Endothelial cell of umbilical vein (primary cell): ENCODE results near the gene PRICKLE3. TPM values are rescaled to one million over a fixed set of nuclear protein-coding genes. Genes with fewer than 3 reads are reported as not detected.

Experiments used
- Bru-seq: library from RNA; stranded (reverse); fragments of 400-500 nt; gene quantifications from one replicate; lab custom pipeline; 2021; lab: Mats Ljungman, UMichigan
- BruChase-seq, 2 experiments: library from RNA; stranded (reverse); fragments of 400-500 nt; gene quantifications; one replicate each; lab custom pipeline; 2021; lab: Mats Ljungman, UMichigan
- BruUV-seq: library from RNA; stranded (reverse); fragments of 400-500 nt; replicated peaks from 2 replicates; lab custom pipeline; 2021; lab: Mats Ljungman, UMichigan
- CTCF ChIA-PET: fragments of 300-600, 350-600 bp; sonication (Branson Sonifier 250); formaldehyde crosslinking; loops from one replicate; lab custom pipeline; 2021; ENCODE audit warnings: antibody characterized with exemption, inconsistent platforms; lab: Charles Lee
- POLR2A ChIA-PET: fragments of 300-600, 350-600 bp; sonication (Branson Sonifier 250); formaldehyde crosslinking; loops from one replicate; lab custom pipeline; 2021; ENCODE audit warnings: antibody characterized with exemption, inconsistent platforms; lab: Charles Lee
- DNase-seq: peaks from one replicate; pipeline ENCODE4 v3.0.0-alpha.2; 2011; ENCODE audit warnings: low read depth, low spot score
- FAIRE-seq: peaks from 2 replicates; lab custom pipeline; 2011; peaks lifted over from hg19 to GRCh38; lab: Jason Lieb, UNC
- H2AFZ ChIP-seq: 2 replicates; pipeline ENCODE4 v1.6.0; 2012; ENCODE audit warnings: low read depth, low read length, control low read depth, inconsistent platforms
- H3K27ac ChIP-seq: 2 replicates; pipeline ENCODE4 v1.5.1; 2011; ENCODE audit warnings: low read depth, mild to moderate bottlenecking, control low read depth, low read length, moderate library complexity; ENCODE audit not compliant: insufficient read depth
- H3K27me3 ChIP-seq, 2 experiments: 2 replicates each; pipeline versions ENCODE4 v1.6.0 to v1.6.1; 2011; ENCODE audit warnings: low read length in 2 of 2, mixed read lengths in 1 of 2; ENCODE audit not compliant: control insufficient read depth in 2 of 2, insufficient read depth in 2 of 2
- H3K36me3 ChIP-seq, 2 experiments: 2 replicates in 1 of 2; 3 replicates in 1 of 2; pipeline ENCODE4 v1.5.1; 2011; ENCODE audit warnings: low read length in 2 of 2, mild to moderate bottlenecking in 1 of 2, moderate library complexity in 1 of 2; ENCODE audit not compliant: control insufficient read depth in 2 of 2, insufficient read depth in 2 of 2; ENCODE audit errors: extremely low read depth in 1 of 2
- H3K4me1 ChIP-seq: 3 replicates; pipeline ENCODE4 v1.5.1; 2011; ENCODE audit warnings: mild to moderate bottlenecking, low read length; ENCODE audit not compliant: control insufficient read depth, insufficient read depth; ENCODE audit errors: extremely low read depth
- H3K4me2 ChIP-seq: 2 replicates; pipeline ENCODE4 v1.6.1; 2011; ENCODE audit warnings: low read length, control low read depth, mixed read lengths; ENCODE audit not compliant: insufficient read depth
- H3K4me3 ChIP-seq, 3 experiments: fragments of 200-600 bp in 1 of 3; sonication (generic), shearing (Covaris generic) in 1 of 3; replicated peaks in 1 of 3; 2 replicates each; pipeline ENCODE4 v1.5.1; 2011 to 2016; ENCODE audit warnings: control low read depth in 3 of 3, low read length in 3 of 3, mild to moderate bottlenecking in 2 of 3, inconsistent platforms in 1 of 3, low read depth in 1 of 3, moderate library complexity in 1 of 3; ENCODE audit not compliant: insufficient read depth in 1 of 3
- H3K79me2 ChIP-seq: 2 replicates; pipeline ENCODE4 v1.6.0; 2012; ENCODE audit warnings: low read length, inconsistent platforms; ENCODE audit not compliant: control insufficient read depth, insufficient read depth
- H3K9ac ChIP-seq: replicated peaks from 2 replicates; pipeline ENCODE3; 2011; ENCODE audit warnings: low read length, control low read depth; ENCODE audit not compliant: insufficient read depth; ENCODE audit errors: extremely low read depth
- H3K9me1 ChIP-seq: replicated peaks from 3 replicates; pipeline ENCODE4 v1.6.0; 2011; ENCODE audit warnings: mild to moderate bottlenecking, low read length; ENCODE audit not compliant: control insufficient read depth, insufficient read depth; ENCODE audit errors: extremely low read depth
- H3K9me3 ChIP-seq: replicated peaks from 2 replicates; pipeline ENCODE4 v1.5.1; 2012; ENCODE audit warnings: low read length, inconsistent platforms; ENCODE audit not compliant: control insufficient read depth, insufficient read depth
- H4K20me1 ChIP-seq: replicated peaks from 2 replicates; pipeline ENCODE3; 2011; ENCODE audit warnings: mild to moderate bottlenecking, low read length; ENCODE audit not compliant: control insufficient read depth, insufficient read depth; ENCODE audit errors: extremely low read depth
- CTCF ChIP-seq, 2 donors: IDR thresholded peaks; 1 replicate in 1 of 2; 2 replicates in 1 of 2; pipeline ENCODE4 v1.5.1; 2011; ENCODE audit warnings: low read length in 2 of 2, mild to moderate bottlenecking in 2 of 2, moderate library complexity in 2 of 2, control low read depth in 1 of 2, inconsistent platforms in 1 of 2, low read depth in 1 of 2; ENCODE audit not compliant: insufficient read depth in 1 of 2; ENCODE audit errors: extremely low read depth in 1 of 2
- EZH2 ChIP-seq: IDR thresholded peaks from 2 replicates; pipeline ENCODE4 v1.6.1; 2012; ENCODE audit warnings: borderline replicate concordance, low read depth, mild to moderate bottlenecking, moderate library complexity, low read length, inconsistent platforms; ENCODE audit not compliant: severe bottlenecking
- FOS ChIP-seq: IDR thresholded peaks from 2 replicates; pipeline ENCODE4 v1.6.1; 2011; ENCODE audit warnings: mild to moderate bottlenecking, low read length, moderate library complexity, borderline replicate concordance; ENCODE audit not compliant: insufficient read depth
- GATA2 ChIP-seq: IDR thresholded peaks from 2 replicates; pipeline ENCODE4 v1.7.0; 2011; ENCODE audit warnings: low read depth, mild to moderate bottlenecking, moderate library complexity, mixed read lengths, low read length; ENCODE audit not compliant: insufficient read length, insufficient read depth
- MAX ChIP-seq: IDR thresholded peaks from 2 replicates; pipeline ENCODE4 v1.6.1; 2011; ENCODE audit not compliant: insufficient read depth, insufficient read length
- MYC ChIP-seq: IDR thresholded peaks from one replicate; pipeline ENCODE4 v1.6.1; 2011; ENCODE audit warnings: mild to moderate bottlenecking, low read depth, low read length
- POLR2A ChIP-seq: IDR thresholded peaks from 2 replicates; pipeline ENCODE4 v1.6.1; 2012; ENCODE audit warnings: low read depth, mild to moderate bottlenecking, control low read depth, low read length
- POLR2AphosphoS5 ChIP-seq: IDR thresholded peaks from 2 replicates; pipeline ENCODE4 v1.6.1; 2012; ENCODE audit warnings: low read depth, mild to moderate bottlenecking, control low read depth, low read length, moderate library complexity; ENCODE audit not compliant: insufficient read depth
- dilution Hi-C: fragments of 300-500 bp; cut with MboI; formaldehyde crosslinking; loops from one replicate; pipeline ENCODE4 v1.15.0; 2019; ENCODE audit warnings: low sequenced_read_pairs; ENCODE audit not compliant: extremely low pct_ligation_motif_present
- intact Hi-C: fragments of 100-400 bp; cut with micrococcal nuclease; formaldehyde crosslinking; loops from one replicate; pipeline ENCODE4 v1.10.0; 2022
- long read RNA-seq: library from polyadenylated mRNA; stranded (forward); transcript quantifications from one replicate; pipeline ENCODE4 v2.0.0, GENCODE V29; 2021
- polyA minus RNA-seq, 3 experiments: library from RNA; depleted of rRNA, polyadenylated mRNA; stranded (reverse); fragments of >200 nt; gene quantifications; 1 replicate in 1 of 3; 2 replicates in 2 of 3; pipeline ENCODE4 v1.2.3, GENCODE V29; 2011
- polyA plus RNA-seq, 4 experiments: library from polyadenylated mRNA; depleted of rRNA in 3 of 4; stranded (reverse) in 3 of 4; unstranded in 1 of 4; fragments of >200 nt; gene quantifications; 2 replicates each; pipeline versions ENCODE4 v1.2.1 to v1.2.3, GENCODE V29; 2011 to 2012; ENCODE audit warnings: missing spikeins in 1 of 4
- total RNA-seq: library from RNA; stranded (reverse); gene quantifications from 2 replicates; pipeline ENCODE4 v1.2.3, GENCODE V29; 2021

PRICKLE3 gene, protein sequence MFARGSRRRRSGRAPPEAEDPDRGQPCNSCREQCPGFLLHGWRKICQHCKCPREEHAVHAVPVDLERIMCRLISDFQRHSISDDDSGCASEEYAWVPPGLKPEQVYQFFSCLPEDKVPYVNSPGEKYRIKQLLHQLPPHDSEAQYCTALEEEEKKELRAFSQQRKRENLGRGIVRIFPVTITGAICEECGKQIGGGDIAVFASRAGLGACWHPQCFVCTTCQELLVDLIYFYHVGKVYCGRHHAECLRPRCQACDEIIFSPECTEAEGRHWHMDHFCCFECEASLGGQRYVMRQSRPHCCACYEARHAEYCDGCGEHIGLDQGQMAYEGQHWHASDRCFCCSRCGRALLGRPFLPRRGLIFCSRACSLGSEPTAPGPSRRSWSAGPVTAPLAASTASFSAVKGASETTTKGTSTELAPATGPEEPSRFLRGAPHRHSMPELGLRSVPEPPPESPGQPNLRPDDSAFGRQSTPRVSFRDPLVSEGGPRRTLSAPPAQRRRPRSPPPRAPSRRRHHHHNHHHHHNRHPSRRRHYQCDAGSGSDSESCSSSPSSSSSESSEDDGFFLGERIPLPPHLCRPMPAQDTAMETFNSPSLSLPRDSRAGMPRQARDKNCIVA
- total RNA-seq = 9.6 and 15.0 TPM in 2 replicates
- polyA plus RNA-seq = 6.8 and 8.6 TPM in 2 replicates
- 3.0 and 4.3 TPM in 2 replicates for polyA plus RNA-seq (2011; cell fraction: cytosol; rRNA removed)
- polyA plus RNA-seq (2011; cell fraction: nucleus; rRNA removed) = 12.7 and 13.1 TPM in 2 replicates
- polyA plus RNA-seq (2012) = 5.8 and 10.6 TPM in 2 replicates
- 5.2 and 5.9 TPM in 2 replicates for polyA minus RNA-seq
- polyA minus RNA-seq (2011; cell fraction: cytosol; rRNA and poly(A)+ RNA removed) = 15.7 TPM
- 2.6 and 6.5 TPM in 2 replicates for polyA minus RNA-seq (2011; cell fraction: nucleus; rRNA and poly(A)+ RNA removed)
- percentile 43 among the genes with signal in this experiment for Bru-seq, nascent RNA
- percentile 56 among the genes with signal in this experiment for BruChase-seq, experiment 1, labeled RNA remaining after a 6-hour chase
- BruChase-seq, experiment 2, labeled RNA remaining after a 2-hour chase = percentile 57 among the genes with signal in this experiment
- long read RNA-seq, transcript PRICKLE3-206 (9 exons, 2,062 nt) = major isoform, 20 of 35 reads
- long read RNA-seq, partial matches to known transcripts = 2 of 35 reads
- long read RNA-seq, other reads (novel, unspliced or antisense) = 11 of 35 reads

DNA sequence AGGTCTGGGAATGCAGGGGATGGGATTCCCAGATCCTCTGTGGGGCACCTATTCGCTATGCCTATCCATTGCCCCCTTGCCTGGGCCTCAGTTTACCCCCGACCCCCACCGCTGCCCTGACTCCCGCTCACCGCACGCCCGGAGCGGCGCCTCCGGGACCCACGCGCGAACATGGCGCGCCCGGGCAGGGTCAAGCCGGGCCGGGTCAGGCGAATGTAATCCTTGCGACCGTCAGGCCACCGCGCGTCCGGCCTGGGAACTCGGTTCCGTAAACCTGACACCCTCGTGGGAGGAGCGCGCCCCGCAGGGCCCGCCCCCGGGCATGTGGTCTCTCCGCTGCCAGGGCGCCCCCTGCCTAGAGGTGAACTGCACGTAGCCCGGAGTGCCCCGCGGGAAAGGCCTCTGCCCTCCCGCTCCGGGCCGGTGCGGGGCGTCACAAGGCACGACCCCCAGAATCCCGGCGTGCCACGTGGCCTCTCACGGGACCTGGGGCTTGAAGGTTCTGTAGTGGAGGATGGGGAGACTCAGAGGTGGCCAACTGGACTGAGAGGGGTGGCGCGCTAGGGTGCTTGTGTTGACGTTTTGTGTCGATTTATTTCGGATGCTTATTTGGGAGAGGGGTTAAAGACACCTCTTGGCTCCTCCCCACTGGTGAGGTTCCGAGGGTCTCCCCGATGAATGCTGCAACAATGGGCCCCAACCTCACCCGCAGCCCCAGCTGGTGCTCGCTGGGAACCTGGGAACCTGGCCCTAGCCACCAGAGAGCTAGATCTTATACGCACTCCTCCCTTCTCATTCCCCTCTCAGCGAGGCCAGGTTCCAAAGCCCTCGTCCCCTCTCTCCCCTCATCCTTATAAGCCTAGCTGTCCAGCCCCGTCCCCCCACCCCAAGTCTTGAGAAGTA, at the start of gene PRICKLE3:
TSS of gene PRICKLE3 (minus strand) at position 249 of the 903 bp plus-strand sequence. CDS start at position 173, 76 bp downstream.
- Histone ChIP-seq H3K27me3 (no peaks in the 10 kb centered on the region), H3K9ac (peak within 1 kb of the TSS; percentile 62), H3K27ac (peak within 1 kb of the TSS; percentile 15), H3K4me2 (peak within 1 kb of the TSS; percentile 69), H3K9me1 (no peaks in the 10 kb centered on the region), H3K79me2 (no peaks in the 10 kb centered on the region), H2AFZ (peak within 1 kb of the TSS; percentile 58), H3K4me3 (peak within 1 kb of the TSS; percentile 59 to 75 (median 63)), H3K4me1 (peaks cover 14% of the 10 kb centered on the region), H4K20me1 (no peaks in the 10 kb centered on the region), H3K9me3 (no peaks in the 10 kb centered on the region), H3K36me3 (peaks cover 0 to 2% of the 10 kb centered on the region in 2 experiments)
- BruUV-seq = no TSS peak
- no peak for TF ChIP-seq MAX
- peak; percentile 24 for TF ChIP-seq POLR2A
- TF ChIP-seq EZH2 = no peak
- TF ChIP-seq CTCF (IDR thresholded peaks at IDR 0.05; ENCODE audit: extremely low read depth in 1 of 2, insufficient read depth in 1 of 2, low read depth in 1 of 2, low read length in 2 of 2) = peak; percentile 26 to 40
- no peak for TF ChIP-seq GATA2
- peak; percentile 31 for TF ChIP-seq POLR2AphosphoS5
- no peak for TF ChIP-seq MYC
- TF ChIP-seq FOS = no peak
- peak; percentile 83 for FAIRE-seq
- CTCF ChIA-PET = no interaction called here
- dilution Hi-C loops (no loop called here), intact Hi-C loops (no loop called here)
- POLR2A ChIA-PET = no interaction called here
- DNase-seq = peak; percentile 55
